Central memory CD4-positive, alpha-beta T cell (primary cell): ENCODE data around the gene GPR65.

Experiments used
- DNase-seq: peaks from one replicate; pipeline ENCODE4 v3.0.0; 2022
- total RNA-seq, 3 experiments: gene quantifications; one replicate each; lab custom pipeline; 2026; lab: John Stamatoyannopoulos, UW

The GPR65 gene, protein sequence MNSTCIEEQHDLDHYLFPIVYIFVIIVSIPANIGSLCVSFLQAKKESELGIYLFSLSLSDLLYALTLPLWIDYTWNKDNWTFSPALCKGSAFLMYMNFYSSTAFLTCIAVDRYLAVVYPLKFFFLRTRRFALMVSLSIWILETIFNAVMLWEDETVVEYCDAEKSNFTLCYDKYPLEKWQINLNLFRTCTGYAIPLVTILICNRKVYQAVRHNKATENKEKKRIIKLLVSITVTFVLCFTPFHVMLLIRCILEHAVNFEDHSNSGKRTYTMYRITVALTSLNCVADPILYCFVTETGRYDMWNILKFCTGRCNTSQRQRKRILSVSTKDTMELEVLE
- 13.3 to 30.8 (median 22.0) reads per million in 3 experiments for total RNA-seq

DNA sequence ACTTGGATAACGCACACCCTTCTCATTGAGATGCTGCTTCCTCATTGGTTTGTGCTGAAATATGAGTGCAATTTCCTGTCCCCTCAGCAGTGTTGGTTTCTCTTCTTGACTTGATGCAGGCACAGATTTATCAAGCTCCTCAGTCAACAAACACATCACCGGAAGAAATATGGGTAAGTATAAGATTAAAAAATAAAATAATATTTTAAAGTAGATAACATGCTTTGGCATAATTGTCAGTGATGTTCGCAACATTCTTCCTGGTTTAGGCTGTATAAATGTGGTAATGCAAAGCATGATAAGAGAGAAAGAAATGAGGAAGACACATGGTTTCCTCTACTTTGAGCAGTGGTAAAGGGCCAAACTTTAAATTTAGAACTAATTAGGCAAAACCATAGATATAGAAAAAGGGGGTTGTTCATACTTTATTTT, at the start of gene GPR65:
GPR65 (plus strand) TSS at position 86 of the 432 bp plus-strand sequence. CDS start 5,713 bp downstream, outside the sequence.
- DNase-seq: peak; percentile 71

DNA sequence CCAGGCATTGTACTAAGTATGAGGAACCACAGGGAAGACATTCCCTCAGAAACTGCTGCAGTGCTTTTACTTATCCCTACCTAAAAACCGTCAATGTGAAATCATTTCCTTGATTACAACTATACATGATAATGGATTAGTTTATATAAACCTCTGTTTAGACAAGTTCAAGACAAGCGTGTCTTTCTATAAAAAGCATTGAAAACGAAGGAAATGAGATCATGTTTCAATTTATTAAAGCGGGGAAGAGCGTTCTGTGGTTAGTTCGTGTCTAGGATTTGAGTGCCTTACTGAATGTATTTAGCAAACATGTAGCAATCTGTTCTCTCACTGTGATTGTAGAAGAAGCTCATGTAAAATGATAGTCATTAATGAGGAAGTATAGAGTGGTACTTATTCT, 49.4 kb upstream of the GPR65 start:
- no peak for DNase-seq

DNA sequence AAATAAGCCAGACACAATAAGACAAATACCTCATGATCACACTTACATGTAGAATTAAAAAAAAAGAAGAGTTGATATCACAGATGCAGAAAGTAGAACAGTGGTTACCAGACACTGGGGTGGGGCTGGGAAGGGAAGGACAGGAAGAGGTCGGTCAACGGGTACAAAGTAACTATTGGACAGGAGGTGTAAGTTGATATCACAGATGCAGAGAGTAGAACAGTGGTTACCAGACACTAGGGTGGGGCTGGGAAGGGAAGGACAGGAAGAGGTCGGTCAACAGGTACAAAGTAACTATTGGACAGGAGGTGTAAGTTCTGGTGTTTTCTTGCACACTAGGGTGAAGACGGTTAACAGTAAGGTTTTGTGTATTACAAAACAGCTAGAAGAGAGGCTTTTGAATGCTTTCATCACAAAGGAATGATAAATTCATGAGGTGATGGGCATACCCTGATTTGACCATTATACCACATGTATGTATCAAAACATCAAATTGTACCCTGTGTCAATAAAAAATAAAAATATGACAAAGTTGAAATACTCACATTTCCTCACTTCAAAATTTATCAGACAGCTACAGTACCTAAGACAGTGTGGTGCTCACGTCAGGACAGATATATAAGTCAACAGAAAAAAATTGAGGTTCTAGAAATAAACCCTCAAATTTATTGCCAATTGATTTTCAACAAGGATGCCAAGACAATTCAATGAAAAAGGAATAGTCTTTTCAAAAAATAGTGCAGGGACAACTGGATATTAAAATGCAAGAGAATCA, 44.7 kb upstream of the GPR65 start:
- peak; percentile 49 for DNase-seq

DNA sequence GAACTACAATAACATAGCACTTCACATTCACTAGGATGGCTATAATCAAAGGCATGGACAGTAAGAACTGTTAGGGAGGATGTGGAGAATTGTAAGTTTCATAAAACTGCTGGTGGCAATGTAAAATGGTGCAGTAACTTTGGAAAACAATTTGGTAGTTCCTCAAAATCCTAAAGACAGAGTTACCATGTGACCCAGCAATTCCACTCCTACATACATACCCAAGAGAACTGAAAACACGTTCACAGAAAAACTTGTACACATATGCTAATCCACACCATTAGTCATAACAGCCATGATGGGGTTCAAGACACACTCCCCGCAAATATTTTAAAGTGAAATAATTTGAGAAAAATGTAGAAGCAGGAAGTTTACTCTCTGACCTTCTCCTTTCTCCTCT, 43.7 kb upstream of the GPR65 start:
- DNase-seq: no peak

DNA sequence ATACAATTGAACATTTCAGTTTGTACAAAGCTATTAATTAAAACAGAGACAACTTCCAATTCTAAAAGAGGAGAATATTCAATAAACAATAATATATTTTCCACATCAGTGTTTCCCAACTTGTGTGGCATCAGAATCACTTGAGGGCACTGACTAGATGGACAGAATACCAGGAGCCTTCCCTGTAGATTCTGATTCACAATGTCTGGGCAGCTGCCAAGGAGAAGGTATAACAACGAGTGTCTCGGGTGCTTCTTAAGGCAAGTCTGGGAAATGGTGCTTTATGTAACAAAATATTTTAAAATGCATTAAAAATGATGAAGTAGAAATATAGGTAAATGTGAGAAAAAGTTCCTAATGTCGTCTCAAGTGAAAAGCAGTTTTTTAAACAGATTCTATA, 38.1 kb upstream of the GPR65 start:
- no peak for DNase-seq

DNA sequence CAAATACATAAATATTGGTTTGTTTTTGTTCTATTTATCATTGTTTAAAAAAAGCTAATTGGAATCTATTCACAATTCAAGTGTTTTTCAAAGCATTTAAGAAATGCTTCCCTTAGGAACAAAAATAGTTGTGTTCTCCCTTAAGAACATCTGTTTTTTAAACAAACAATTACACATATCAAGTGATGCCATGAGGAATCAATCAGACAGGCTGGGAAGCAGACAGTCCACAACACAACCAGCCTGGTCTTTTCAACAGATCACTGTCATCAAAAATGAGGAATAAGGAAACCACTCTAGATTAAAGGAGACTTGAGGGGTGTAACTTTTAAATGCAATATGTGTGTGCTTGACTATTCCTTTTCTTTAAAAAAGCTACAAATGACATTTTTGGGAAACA, 37.4 kb upstream of the GPR65 start:
- no peak for DNase-seq

DNA sequence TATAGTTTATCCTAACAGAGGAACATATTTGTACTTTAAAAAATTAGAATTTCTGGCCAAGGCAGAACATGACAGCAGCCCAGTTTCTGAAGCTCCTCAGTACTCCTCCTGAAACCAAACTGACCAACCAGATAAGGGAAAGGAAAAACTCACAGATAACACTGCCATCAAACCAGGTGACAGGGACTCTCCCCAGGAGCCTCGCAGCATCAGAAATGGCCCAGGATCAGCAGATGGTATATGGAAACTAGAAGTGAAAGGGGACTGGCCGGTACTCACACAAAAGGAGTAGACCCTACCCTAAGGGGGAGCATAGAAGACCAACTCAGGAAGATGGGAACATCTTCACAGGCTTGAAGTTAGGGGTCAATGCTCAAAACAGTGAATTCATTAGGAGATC, 33.9 kb upstream of the GPR65 start:
- DNase-seq: no peak

DNA sequence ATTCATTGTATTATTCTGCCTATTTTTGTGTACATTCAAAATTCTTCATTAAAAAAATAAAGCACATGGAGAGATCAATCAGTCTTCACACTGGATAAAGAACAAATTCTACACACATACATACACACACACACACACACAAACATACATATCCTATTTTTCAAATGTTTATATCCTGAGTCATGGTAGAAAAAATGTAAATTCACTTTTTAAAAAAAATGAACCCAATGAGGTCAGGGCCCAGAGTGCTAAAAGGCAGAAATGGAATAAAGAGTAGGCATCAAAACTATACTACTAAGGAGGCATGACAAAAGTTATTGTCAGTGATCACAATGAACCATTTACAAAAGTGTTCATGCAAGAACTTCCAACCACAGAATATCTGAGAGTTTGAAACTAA, 29.3 kb upstream of the GPR65 start:
- DNase-seq: no peak

DNA sequence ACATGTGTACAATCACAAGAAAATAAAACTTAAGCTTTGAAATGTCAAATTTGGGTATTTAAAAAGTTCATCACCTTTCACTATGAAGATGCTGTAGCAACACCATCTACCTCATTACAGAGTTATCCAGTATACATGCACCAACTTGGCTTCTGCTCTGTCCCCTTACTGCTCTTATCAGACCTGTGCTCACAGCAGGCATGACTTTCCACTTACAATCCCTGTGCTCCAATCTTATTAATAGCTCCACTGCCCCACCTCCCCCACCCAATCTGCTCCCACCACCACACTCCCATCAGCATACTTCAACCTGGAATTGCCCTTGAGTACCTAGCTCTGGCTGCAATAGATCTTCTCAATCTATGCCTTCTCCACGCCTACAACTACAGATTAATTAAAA, 25.2 kb upstream of the GPR65 start:
- DNase-seq: no peak

DNA sequence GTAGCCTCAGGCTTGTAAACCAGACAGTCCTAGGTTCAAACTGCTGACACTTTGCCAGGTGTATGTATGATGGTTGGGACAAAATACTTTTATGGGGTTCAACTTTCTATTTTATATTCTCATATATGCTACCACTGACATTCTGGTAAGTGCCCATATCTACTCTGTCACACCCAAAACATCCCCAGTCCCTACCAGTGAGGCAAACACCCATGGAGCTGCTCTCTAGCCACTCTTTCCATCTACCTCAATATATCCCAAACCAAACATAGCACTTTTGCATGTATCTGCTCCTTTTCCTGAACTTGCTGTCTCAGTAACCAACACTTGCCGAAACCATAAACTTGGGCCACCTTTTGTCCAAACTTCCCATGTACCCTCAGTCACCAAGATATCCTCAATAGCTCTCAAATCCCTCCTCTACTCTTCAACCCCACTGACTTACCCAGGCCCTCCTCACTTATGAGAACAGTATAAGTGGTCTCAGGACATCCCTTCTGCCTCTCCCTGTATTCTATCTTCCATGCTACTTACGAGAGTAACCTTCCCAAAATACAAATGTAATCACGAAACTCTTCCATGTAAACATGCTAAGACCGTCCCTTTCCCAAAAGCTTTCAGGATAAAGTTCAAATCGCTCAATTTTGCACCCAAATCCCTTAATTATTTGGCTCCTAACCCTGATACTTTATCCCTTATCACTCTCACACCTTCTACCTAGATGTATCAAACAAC, 15.5 kb upstream of the GPR65 start:
- DNase-seq: no peak

DNA sequence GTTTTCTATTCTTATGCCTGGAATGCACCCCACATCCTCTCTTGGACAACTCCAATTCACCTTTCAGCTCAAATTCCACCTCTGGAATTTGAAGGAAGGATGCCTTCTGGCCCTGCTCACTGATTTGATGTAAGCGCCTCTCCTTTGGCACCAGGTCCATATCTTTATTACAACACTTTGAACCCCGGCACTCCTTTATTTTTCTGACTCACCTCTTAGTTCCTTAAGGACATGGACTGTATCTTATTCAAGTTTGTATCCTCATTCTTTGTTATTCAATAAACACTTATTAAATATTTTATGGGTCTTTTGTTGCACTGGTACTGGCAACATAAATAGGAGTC, 15.0 kb upstream of the GPR65 start:
- DNase-seq: no peak

DNA sequence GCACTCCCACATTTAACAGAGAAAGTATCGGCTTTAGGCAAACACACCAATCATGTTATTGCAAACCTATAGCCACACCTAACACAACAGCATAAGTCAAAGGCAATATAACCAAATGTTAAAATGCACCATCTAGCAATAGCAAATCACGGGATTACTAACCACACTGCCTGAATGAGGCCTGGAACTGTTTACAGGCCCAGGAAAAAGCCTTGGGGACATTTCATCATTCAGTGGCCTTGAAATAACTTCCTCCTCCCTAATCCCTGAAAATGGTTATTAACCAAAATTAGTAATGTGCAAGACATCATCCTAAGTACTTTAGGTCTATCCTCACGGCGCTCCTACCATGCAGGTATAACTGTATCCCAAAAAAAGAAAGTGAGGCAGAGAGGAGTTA, 14.3 kb upstream of the GPR65 start:
- DNase-seq: no peak

DNA sequence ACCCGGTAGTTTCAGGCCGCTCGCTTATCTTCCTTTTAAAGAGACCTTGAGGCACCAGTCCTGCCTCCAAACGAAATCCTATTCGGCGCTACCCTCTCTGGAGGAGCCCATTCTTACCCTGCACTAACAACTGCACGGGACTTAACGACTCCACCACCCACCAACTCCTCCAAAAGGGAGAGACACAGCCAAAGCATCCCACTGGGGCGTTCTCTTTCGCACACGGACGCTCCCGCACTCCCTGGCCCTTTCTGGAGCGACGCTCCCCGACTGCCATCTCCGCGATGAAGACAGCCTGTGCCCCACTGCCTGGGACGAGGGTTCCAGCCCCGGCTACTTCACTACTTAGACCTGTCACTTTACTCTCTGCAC, 12.6 kb upstream of the GPR65 start:
- DNase-seq: no peak

DNA sequence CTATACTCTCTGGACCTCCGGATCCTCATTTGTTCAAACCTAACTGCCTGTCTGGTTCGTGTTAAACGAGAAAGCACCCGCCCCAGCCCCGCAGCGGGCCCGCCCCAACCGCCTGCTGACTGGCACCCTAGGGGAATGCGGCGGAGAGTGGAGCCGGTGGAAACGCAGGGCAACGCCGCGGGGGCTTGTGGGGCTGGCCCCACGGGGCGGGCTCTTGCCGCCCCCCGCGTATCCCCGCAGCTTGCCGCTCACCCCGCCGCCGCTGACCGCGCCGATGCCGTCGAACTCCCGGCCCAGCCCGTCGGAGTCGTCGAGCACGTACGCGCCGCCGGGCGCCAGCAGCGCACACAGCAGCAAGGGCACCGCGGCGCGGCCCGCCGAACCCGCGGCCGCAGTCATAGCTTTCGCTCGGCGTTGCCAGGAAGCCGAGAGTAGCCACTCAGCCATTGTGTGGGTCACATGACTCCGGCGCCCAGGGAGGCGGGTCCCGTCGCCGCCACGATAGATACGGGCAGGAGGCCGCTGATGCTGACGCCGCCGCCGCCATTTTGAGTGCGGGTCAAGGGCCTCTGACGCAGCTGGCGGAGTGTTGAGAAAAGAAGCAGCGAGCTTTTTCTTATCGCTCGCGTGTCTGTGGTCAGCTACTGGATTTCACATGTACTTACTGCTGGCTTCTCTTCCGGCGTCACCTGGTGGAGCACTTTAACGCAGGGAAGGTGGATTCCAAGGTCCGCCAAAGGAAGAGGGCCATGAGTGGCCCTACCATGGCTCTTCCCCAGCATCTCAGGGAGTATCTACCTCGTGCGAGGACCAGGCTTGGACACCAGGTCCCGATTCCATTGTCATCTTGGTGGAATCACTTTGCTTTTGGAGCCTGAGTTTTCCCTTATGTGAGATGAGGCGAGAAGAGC, 12.0 kb upstream of the GPR65 start, which contains the start of gene GALC:
GALC (minus strand) TSS at position 465 of the 911 bp plus-strand sequence; CDS start at position 447, 18 bp downstream.
- peak; percentile 96 for DNase-seq

DNA sequence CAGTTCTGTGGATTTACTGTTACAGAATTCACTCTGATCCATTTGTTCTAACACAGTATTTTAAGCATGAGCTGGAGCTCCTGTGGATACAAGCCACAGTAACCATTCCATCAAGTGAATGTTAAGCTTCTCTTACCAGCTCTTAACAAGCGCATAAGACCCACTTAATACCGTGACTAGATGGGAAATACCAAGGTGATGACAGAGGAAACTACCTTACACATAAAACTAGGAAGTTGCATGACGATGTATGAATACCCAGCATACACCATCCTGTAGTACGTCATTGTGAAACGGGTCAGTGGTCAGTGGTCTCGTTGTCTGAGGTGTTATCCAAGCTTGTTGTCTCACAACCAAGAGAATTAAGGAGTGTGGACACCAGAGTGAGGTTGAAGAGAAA, 10.0 kb upstream of the GPR65 start:
- DNase-seq: peak; percentile 46

DNA sequence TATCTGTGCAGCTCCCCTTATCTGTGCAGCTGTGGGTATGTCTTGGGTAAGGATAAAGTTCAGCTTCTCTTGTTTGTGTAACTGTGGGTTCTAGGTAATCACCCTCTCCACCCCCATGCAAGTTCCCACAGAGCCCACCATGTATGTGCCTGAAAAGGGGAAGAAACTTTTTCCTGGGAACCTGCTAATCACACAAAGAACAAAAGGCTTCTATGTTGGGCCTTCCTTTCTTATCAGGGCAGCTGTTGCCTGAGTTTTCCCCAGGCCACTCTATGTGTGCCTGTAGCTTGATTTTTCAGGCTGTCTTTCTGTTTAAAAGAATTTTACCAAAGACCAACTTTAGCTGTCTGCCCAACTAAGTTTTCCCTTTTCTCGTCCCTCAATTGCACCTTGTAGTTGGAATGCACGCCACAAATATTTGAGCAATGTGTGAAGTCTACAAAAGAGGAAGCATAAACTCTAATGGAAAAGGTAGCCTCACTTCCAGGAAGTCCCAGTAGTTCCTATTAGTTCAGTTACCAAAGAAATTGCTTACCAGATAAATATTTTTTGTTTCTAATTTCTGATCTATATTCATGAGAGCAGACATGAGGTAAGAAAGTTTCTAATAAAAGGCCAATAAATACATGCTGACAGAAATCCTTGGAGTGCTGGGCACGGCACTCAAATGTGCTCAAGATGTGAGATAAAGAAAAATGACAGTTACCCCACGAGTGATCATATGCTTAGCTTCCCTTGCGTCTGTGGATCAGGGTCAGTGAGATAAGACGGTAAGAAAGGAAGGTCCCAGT, 9.2 kb upstream of the GPR65 start:
- DNase-seq: no peak

DNA sequence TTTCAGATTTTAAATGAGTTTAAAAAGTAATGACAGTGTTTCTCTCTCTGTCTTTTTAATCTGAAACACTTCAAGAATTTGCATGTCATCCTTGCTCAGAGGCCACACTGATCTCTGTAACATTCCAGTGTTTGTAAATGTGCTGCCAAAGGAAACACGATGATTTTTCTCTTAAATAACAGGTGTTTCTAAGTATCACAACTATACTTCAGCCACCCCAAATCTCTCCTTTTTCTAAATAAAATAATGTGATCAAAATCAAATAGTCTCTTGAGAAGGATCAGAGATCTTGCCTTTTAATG, 8.7 kb upstream of the GPR65 start:
- no peak for DNase-seq

DNA sequence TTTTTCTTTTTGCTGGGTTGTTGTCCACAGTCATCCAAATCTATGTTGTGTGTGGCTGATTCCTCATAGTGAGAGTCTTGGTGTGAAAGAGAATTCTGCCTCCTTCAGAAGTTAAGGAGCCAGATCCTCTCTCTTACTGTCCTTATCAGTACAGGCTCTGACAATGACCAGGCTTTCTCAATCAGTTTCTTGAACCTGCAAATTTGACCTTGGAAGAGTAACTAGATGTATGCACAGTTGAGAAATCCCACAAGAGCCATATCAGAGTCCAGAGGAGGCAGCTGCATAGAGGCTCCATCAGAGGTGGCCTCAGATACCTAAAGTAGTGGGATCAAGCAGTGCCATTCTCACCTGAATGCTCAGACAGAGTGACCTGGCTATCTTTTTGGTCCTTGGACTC, 6.5 kb upstream of the GPR65 start:
- DNase-seq: no peak

DNA sequence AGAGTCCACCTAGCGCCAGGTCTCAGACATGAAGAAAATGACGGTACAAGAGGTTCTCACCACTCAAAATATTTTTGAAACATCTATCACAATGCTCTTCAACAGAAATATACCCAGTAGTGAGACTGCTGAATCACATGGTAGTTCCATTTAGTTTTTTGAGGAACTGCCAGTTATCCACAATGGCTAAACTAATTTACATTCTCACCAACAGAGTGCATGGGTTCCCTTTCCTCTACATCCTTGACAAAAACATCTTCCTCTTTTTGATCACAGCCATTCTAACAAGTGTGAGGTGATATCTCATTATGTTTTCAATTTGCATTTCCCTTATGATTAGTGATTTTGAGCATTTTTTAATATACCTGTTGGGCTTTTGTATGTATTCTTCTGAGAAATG, 5.7 kb upstream of the GPR65 start:
- DNase-seq: no peak

DNA sequence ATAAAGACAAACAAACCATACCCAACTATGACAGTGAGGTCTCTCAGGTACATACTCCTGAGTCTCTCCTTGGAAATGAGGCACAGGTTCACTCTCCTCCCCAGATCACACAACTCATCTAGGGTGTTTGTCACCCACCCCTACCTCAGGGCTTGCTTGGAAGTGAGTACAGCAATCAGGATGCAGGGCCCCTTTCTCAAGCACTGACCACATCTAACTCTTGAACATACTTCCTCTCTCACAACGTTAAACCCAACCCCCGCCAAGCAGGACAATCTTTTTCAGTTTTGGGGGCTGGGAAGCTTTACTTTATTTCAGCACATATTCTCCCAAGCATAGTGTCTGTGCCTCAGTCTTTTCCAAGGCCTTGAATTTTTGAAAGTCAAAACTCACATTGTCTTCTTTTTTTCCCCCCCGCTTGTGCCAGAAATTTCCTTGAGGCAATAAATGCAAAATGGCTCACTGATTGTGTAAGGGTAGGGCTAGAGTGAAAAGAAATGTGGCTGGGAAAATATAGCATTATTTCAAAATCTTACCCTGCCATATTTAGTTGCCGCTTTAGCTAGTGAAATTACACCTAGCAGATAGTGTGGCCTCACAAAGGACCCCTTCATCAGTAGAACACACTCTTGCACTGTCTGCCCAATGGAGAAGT, 2.4 kb upstream of the GPR65 start:
- no peak for DNase-seq

DNA sequence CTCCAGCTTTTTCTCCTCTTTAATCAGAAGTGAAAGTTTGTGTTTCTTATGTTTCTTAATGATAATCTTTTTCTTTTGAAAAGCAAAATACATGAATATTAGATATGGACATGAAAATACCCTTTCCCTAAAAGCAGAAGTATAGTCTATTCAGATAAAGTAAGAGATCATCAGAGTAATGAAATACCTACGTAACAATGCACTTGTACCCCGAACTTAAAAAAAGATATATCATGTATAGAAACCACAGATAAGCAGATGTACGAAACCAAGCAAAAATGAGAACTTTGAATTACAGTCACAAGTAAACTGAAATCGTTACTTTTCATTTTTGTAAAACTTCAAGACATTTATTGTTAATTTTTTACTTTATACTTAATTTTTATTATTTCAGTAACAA, 1.5 kb upstream of the GPR65 start:
- no peak for DNase-seq
